Measurements from ENCODE around the gene SLC22A9.

DNA sequence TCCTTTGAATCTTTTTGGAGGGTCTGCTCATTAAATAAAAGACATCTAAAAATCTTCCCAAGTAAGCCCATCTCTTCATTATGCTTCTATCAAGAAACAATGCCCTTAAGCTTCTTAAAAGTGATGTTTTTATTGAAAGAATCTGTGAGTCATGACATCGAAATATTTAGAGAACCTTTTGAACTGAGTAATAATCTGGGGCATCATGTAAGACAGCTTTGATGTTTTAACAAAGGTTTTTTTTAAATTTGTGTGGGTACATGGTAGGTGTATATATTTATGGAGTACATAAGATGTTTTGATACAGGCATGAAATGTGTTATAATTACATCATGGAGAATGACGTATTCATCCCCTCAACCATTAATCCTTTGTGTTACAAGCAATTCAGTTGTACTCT, 74.6 kb downstream of the SLC22A9 start:
- TF ChIP-seq, protein P1, sequence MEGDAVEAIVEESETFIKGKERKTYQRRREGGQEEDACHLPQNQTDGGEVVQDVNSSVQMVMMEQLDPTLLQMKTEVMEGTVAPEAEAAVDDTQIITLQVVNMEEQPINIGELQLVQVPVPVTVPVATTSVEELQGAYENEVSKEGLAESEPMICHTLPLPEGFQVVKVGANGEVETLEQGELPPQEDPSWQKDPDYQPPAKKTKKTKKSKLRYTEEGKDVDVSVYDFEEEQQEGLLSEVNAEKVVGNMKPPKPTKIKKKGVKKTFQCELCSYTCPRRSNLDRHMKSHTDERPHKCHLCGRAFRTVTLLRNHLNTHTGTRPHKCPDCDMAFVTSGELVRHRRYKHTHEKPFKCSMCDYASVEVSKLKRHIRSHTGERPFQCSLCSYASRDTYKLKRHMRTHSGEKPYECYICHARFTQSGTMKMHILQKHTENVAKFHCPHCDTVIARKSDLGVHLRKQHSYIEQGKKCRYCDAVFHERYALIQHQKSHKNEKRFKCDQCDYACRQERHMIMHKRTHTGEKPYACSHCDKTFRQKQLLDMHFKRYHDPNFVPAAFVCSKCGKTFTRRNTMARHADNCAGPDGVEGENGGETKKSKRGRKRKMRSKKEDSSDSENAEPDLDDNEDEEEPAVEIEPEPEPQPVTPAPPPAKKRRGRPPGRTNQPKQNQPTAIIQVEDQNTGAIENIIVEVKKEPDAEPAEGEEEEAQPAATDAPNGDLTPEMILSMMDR (IDR thresholded peaks at IDR 0.05), result no peak
- TF ChIP-seq POLR2AphosphoS5 (IDR thresholded peaks at IDR 0.05) (no peak), POLR2A (IDR thresholded peaks at IDR 0.05) (no peak)

Data from gastroesophageal sphincter (tissue), 3 donors.